ENCODE results near the gene CCL13.

CCL13 gene

GRCh38 chr17:34368196-34368945, 12.1 kb downstream of the CCL13 start:
- Mint-ChIP-seq H3K4me1 (no peaks in the 10 kb centered on the region), H3K4me3 (no peak overlapping the region), H3K27ac (no peak overlapping the region), H3K9me3 (no peaks in the 10 kb centered on the region), H3K36me3 (ENCODE audit: low read depth) (no peaks in the 10 kb centered on the region), H3K27me3 (ENCODE audit: low read depth) (peaks cover 35% of the 10 kb centered on the region)
- TF ChIP-seq CTCF (IDR thresholded peaks at IDR 0.05; ENCODE audit: unreplicated experiment in 3 of 3): no peak

DNA sequence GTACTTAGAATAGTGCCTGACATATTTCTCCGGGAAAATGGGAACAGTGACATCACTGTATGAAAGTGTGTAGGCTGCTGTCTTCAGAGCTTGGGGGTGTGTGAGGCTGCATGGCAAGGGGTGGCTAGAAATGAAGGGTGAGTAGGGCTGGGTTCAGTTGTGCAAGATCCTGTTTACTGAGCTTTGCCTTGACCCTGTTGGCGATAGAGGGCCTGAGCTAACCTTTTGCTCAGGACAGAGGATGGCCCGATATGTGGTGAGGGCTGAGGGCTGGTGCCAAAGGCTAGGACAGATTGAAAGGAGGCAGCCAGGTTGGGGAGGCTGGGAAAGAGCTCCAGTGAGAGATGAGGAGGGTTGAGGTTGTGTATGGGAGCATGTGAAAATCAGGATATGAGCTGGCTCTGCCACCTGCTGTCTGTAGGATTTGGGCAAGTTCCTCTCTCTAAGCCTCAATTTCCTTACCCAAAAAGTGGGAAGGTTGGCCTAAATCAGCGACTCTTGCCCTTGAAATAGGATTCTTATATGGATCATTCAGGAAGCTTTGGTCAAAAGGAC, 12.7 kb downstream of the CCL13 start:
- H3K9me3 Mint-ChIP-seq: no peaks in the 10 kb centered on the region
- H3K27ac Mint-ChIP-seq: no peak overlapping the region
- H3K27me3 Mint-ChIP-seq (ENCODE audit: low read depth): peaks cover 29% of the 10 kb centered on the region
- no peak overlapping the region for H3K4me3 Mint-ChIP-seq
- no peaks in the 10 kb centered on the region for H3K4me1 Mint-ChIP-seq
- TF ChIP-seq CTCF (IDR thresholded peaks at IDR 0.05; ENCODE audit: unreplicated experiment in 3 of 3): no peak
- H3K36me3 Mint-ChIP-seq (ENCODE audit: low read depth): no peaks in the 10 kb centered on the region

DNA sequence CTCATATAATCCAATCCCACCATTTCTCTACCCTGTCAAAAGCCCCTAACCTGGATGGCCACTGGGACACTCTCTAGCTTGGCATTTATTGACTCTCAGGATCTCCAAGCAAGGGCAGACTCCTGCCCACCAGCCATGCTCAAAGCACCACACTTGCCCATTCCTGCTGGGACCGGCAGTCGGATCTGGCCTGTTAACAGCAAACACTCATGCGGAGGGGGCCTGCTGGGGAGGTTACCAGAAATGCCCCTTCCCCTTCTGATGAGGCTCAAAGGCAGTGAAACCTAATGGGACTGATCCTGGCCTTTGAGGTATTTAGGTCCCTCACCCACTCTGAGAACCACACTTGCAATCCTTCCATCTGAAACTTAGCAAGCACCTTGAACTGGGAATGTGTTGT, 13.3 kb downstream of the CCL13 start:
- TF ChIP-seq CTCF (IDR thresholded peaks at IDR 0.05; ENCODE audit: unreplicated experiment in 3 of 3): no peak
- Mint-ChIP-seq H3K4me1 (no peaks in the 10 kb centered on the region), H3K27ac (no peak overlapping the region), H3K36me3 (ENCODE audit: low read depth) (no peaks in the 10 kb centered on the region), H3K27me3 (ENCODE audit: low read depth) (peaks cover 25% of the 10 kb centered on the region), H3K9me3 (no peaks in the 10 kb centered on the region), H3K4me3 (no peak overlapping the region)

DNA sequence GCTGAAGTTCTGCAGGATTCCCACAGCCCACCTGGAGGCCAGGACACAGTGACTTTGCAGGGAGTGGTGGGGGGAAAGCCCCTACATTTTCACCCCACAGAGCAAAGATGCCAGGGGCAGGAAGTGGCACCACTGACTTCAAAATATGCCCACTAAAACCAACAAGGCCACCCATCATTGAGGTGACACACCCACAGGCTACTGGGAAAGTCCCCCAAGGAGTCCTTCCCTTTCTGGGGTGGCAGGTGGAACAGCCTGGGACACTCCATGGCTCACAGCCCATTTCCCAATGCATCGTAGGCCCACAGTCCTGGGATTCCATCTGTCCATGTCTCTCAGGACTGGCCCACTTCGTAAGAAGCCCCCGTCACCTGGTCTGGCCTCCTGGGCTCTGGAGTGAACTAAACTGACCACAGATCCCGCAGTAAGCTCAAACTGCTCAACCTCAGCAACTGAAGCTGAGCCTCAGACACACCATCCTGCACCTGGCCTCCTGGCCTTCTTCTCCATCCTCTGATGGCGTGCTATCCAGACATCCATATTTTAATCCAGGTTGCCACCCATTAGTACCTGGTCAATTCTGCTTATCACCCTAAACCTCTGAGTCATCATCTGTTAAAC, 14.2 kb downstream of the CCL13 start:
- TF ChIP-seq CTCF (IDR thresholded peaks at IDR 0.05; ENCODE audit: unreplicated experiment in 3 of 3): no peak
- no peak overlapping the region for H3K27ac Mint-ChIP-seq
- no peaks in the 10 kb centered on the region for H3K4me1 Mint-ChIP-seq
- H3K36me3 Mint-ChIP-seq (ENCODE audit: low read depth): no peaks in the 10 kb centered on the region
- no peaks in the 10 kb centered on the region for H3K9me3 Mint-ChIP-seq
- peaks cover 18% of the 10 kb centered on the region for H3K27me3 Mint-ChIP-seq (ENCODE audit: low read depth)
- no peak overlapping the region for H3K4me3 Mint-ChIP-seq

DNA sequence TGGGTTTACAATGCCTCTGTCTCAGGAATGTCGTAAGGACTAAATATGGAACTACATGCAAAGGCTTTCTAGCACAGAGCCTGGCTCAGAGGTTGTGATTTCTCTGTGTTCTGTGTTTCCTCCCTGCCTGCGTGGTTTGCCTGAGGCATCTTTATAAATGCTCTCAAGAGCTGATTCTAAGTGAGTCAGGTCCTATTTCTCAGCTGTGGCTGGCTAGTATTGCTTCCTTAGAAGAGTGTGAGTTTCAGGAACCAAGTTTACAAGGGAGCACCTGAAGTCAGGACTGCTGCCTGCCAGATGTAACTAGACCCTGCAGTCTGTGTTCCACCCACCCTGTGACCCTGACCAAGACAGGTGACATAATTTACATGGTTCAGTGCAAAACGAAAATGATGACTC, 14.7 kb downstream of the CCL13 start:
- peaks cover 17% of the 10 kb centered on the region for H3K27me3 Mint-ChIP-seq (ENCODE audit: low read depth)
- H3K9me3 Mint-ChIP-seq: no peaks in the 10 kb centered on the region
- no peak for TF ChIP-seq CTCF (IDR thresholded peaks at IDR 0.05; ENCODE audit: unreplicated experiment in 3 of 3)
- no peaks in the 10 kb centered on the region for H3K36me3 Mint-ChIP-seq (ENCODE audit: low read depth)
- H3K4me1 Mint-ChIP-seq: no peaks in the 10 kb centered on the region
- no peak overlapping the region for H3K4me3 Mint-ChIP-seq
- H3K27ac Mint-ChIP-seq: no peak overlapping the region
